ENCODE data around the gene CHM. TPM values are rescaled to one million over a fixed set of nuclear protein-coding genes. Genes with fewer than 3 reads are reported as not detected.
"Not testable (repeated sequence)": the region's sequence is repeated elsewhere in the genome, so short reads cannot be mapped to it uniquely, and the experiment has no call there.

CHM gene
- total RNA-seq, 4 donors from 2014 or later, result 12.5 to 25.2 (median 18.8) TPM

DNA sequence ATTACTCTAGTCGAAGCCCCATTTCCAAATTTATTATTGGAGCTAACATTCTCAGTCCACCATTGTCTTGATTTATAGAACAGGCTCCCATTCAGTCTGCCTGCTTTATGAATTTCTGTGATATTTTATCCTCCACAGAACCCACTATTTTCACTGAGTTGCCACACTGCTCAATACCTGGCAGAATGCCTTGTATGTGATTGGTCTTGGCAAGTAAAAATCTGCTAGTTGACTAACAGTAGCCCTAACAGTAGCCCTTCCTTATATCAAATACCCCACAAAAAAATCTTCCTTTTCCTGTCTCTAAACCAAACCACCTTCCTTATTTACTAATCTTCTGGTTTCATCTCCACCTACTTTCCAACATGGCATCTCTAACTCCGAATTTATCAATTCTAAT, 82.6 kb downstream of the CHM start:
- H3K27ac ChIP-seq, result no peak overlapping the region
- H3K27me3 ChIP-seq, result no peaks in the 10 kb centered on the region
- H3K9me3 ChIP-seq, result no peaks in the 10 kb centered on the region
- H3K4me1 ChIP-seq, result no peaks in the 10 kb centered on the region
- 50 to 62% methylated on average over 2 of the region's 2 CpGs for WGBS, 2 donors (ENCODE audit: low coverage in 1 of 2)
- no peaks in the 10 kb centered on the region for H3K36me3 ChIP-seq
- ATAC-seq, result no peak
- no peak overlapping the region for H3K4me3 ChIP-seq
- TF ChIP-seq EP300 (IDR thresholded peaks at IDR 0.05) (no peak), POLR2A (IDR thresholded peaks at IDR 0.05) (no peak), POLR2AphosphoS5 (IDR thresholded peaks at IDR 0.05) (no peak)
- TF ChIP-seq, protein P1, sequence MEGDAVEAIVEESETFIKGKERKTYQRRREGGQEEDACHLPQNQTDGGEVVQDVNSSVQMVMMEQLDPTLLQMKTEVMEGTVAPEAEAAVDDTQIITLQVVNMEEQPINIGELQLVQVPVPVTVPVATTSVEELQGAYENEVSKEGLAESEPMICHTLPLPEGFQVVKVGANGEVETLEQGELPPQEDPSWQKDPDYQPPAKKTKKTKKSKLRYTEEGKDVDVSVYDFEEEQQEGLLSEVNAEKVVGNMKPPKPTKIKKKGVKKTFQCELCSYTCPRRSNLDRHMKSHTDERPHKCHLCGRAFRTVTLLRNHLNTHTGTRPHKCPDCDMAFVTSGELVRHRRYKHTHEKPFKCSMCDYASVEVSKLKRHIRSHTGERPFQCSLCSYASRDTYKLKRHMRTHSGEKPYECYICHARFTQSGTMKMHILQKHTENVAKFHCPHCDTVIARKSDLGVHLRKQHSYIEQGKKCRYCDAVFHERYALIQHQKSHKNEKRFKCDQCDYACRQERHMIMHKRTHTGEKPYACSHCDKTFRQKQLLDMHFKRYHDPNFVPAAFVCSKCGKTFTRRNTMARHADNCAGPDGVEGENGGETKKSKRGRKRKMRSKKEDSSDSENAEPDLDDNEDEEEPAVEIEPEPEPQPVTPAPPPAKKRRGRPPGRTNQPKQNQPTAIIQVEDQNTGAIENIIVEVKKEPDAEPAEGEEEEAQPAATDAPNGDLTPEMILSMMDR (IDR thresholded peaks at IDR 0.05), result no peak

DNA sequence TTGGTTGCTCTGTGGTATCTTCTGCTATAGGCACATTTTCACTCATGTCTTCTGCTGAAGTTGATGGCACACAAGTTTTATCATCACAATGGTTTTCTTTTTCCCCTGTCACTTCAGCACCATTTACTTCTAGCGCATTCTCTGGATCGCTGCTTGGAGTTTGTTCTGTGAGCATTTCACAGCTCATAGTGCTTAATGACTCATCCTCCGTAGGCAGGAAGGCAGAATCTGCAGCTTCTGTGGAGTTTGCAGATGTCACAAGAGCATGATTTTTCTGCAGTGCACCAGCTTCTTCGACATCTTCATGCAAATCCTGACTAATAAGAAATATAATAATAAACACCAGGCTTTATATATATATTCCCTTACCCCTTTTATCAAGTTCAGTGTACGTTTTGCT, 83.6 kb downstream of the CHM start:
- no peaks in the 10 kb centered on the region for H3K36me3 ChIP-seq
- no peak overlapping the region for H3K27ac ChIP-seq
- WGBS, 2 donors (ENCODE audit: low coverage in 1 of 2), result 40 to 52% methylated on average over 1 to 5 of the region's 5 CpGs
- no peaks in the 10 kb centered on the region for H3K27me3 ChIP-seq
- no peak for ATAC-seq
- H3K9me3 ChIP-seq, result no peaks in the 10 kb centered on the region
- TF ChIP-seq, protein P1 (IDR thresholded peaks at IDR 0.05), result no peak
- TF ChIP-seq EP300 (IDR thresholded peaks at IDR 0.05) (no peak), POLR2AphosphoS5 (IDR thresholded peaks at IDR 0.05) (no peak), POLR2A (IDR thresholded peaks at IDR 0.05) (no peak)
- no peaks in the 10 kb centered on the region for H3K4me1 ChIP-seq
- no peak overlapping the region for H3K4me3 ChIP-seq

DNA sequence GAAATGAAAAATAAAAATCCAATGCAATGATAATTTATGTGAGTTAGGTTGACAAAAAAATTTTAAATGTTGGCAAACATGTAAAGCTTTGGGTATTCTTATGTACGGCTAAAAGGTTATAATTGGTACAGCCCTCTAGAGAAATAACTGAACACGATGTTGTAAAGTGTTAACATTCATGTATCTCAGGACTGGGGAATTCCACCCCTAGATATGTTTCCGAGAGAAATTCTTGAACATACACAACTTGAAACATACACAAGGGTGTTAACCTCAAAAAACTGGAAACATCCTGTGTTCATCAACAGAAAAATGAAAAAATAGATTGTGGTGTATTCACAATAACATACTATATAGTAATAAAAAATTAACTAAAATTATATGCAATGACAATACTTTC, 91.8 kb downstream of the CHM start:
- no peaks in the 10 kb centered on the region for H3K9me3 ChIP-seq
- 90 to 100% methylated on average over 3 of the region's 3 CpGs for WGBS, 2 donors (ENCODE audit: low coverage in 1 of 2)
- no peaks in the 10 kb centered on the region for H3K27me3 ChIP-seq
- H3K4me3 ChIP-seq, result no peak overlapping the region
- no peak overlapping the region for H3K27ac ChIP-seq
- peaks cover 0 to 39% of the 10 kb centered on the region in 2 donors for H3K36me3 ChIP-seq
- H3K4me1 ChIP-seq, result no peaks in the 10 kb centered on the region
- no peak for ATAC-seq
- TF ChIP-seq, protein P1 (IDR thresholded peaks at IDR 0.05), result no peak
- TF ChIP-seq POLR2A (IDR thresholded peaks at IDR 0.05), result no peak
- TF ChIP-seq EP300 (IDR thresholded peaks at IDR 0.05), result no peak
- no peak for TF ChIP-seq POLR2AphosphoS5 (IDR thresholded peaks at IDR 0.05)

DNA sequence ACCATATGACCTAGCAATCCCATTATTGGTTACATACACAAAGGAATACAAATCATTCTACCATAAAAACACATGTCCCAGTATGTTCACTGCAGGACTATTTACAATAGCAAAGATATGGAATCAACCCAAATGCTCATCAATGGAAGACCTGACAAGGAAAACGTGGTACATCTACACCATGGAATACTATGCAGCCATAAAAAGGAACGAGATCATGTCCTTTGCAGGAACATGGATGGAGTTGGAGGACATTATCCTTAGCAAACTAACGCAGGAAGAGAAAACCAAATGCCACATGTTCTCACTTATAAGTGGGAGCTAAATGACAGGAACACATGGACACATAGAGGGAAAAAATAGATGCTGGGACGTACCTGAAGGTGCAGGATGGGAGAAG, 102.6 kb downstream of the CHM start:
- WGBS, 2 donors (ENCODE audit: low coverage in 1 of 2), result 86 to 87% methylated on average over 3 to 4 of the region's 4 CpGs
- H3K27me3 ChIP-seq, H3K9me3 ChIP-seq, ATAC-seq, H3K4me3 ChIP-seq, H3K27ac ChIP-seq, H3K4me1 ChIP-seq: not testable (repeated sequence)
- H3K36me3 ChIP-seq, result peaks cover 0 to 27% of the 10 kb centered on the region in 2 donors

DNA sequence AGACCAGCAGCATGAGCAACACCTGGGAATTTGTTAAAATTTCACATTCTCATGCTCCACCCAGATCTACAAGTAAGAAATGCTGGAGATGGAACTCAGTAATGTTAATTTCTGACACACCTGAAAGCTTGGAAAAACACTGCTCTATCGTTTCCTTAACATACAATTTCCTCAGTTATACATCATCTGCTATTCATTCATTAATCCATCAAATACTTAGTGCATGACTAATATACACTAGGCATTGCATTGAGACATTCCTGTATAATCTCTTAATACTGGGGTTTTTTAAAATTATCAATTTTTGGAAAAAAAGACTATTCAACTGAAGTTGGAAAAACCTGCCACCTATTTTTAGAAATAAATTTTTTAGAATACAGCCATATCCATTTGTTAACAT, 106.1 kb downstream of the CHM start:
- no peak for ATAC-seq
- Histone ChIP-seq H3K27ac (no peak overlapping the region), H3K4me3 (no peak overlapping the region), H3K4me1 (no peaks in the 10 kb centered on the region), H3K36me3 (peaks cover 0 to 15% of the 10 kb centered on the region in 2 donors), H3K9me3 (peaks cover 0 to 2% (median 0%) of the 10 kb centered on the region in 3 donors), H3K27me3 (no peaks in the 10 kb centered on the region)
- no peak for TF ChIP-seq POLR2AphosphoS5 (IDR thresholded peaks at IDR 0.05)
- no peak for TF ChIP-seq POLR2A (IDR thresholded peaks at IDR 0.05)
- no peak for TF ChIP-seq EP300 (IDR thresholded peaks at IDR 0.05)
- TF ChIP-seq, protein P1 (IDR thresholded peaks at IDR 0.05), result no peak
- 80 to 83% methylated on average over 1 of the region's 1 CpG for WGBS, 2 donors (ENCODE audit: low coverage in 1 of 2)

DNA sequence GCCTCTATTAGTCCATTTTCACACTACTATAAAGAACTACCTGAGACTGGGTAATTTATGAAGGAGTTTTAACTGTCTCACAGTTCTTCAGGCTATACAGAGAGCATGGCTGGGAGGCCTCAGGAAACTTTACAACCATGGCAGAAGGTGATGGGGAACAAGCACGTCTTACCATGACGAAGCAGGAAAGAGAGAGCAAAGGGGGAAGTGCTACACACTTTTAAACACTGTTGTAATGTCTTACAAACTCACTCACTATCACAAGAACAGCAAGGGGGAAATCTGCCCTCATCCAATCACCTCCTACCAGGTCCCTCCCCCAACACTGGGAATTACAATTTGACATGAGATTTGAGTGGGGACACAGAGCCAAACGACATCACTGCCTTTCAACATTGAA, 107.4 kb downstream of the CHM start:
- H3K27me3 ChIP-seq, ATAC-seq: not testable (repeated sequence)
- 70 to 100% methylated on average over 2 to 3 of the region's 3 CpGs for WGBS, 2 donors (ENCODE audit: low coverage in 1 of 2)

DNA sequence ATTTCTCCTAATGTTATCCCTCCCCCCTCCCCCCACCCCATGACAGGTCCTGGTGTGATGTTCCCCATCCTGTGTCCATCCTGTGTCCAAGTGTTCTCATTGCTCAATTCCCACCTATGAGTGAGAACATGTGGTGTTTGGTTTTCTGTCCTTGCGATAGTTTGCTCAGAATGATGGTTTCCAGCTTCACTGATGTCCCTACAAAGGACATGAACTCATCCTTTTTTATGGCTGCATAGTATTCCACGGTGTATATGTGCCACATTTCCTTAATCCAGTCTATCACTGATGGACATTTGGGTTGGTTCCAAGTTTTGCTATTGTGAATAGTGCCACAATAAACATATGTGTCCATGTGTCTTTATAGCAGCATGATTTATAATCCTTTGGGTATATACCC, 113.0 kb downstream of the CHM start:
- not testable (repeated sequence) for H3K27ac ChIP-seq, ATAC-seq, H3K9me3 ChIP-seq, H3K36me3 ChIP-seq, H3K27me3 ChIP-seq, H3K4me1 ChIP-seq, H3K4me3 ChIP-seq
- WGBS, 2 donors (ENCODE audit: low coverage in 1 of 2), result 75% methylated on average over 1 of the region's 2 CpGs; no CpG with 5 or more reads in 1 of the 2 donors

More for the DNA sequence above, 107.4 kb downstream of the CHM start:
- H3K36me3 ChIP-seq, H3K4me3 ChIP-seq, H3K4me1 ChIP-seq, H3K9me3 ChIP-seq, H3K27ac ChIP-seq: not testable (repeated sequence)
